ENCODE measurements around the gene USP37. TPM values are rescaled to one million over a fixed set of nuclear protein-coding genes. Genes with fewer than 3 reads are reported as not detected.

Gene USP37
- total RNA-seq, 4 donors from 2014 or later = 10.5 to 12.0 (median 11.4) TPM

DNA sequence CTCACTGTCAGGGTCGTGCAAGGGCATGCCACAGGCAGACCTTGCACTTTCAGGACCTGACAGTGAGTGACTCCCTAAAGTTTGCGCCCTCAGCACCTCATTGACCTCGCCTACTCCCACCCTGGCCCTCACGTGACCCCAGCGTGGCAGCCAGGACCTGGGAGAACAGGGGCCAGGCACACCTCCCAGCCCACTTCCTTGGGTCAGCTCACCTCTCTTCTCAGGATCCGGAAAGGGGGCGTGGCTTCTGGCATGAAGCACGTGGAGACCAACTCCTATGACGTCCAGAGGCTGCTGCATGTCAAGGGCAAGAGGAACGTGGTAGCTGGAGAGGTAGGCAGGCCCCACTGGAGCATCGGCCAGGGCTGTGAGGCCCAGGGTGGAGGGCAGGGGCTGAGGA, 140.4 kb downstream of the USP37 start:
- TF ChIP-seq, protein P1, sequence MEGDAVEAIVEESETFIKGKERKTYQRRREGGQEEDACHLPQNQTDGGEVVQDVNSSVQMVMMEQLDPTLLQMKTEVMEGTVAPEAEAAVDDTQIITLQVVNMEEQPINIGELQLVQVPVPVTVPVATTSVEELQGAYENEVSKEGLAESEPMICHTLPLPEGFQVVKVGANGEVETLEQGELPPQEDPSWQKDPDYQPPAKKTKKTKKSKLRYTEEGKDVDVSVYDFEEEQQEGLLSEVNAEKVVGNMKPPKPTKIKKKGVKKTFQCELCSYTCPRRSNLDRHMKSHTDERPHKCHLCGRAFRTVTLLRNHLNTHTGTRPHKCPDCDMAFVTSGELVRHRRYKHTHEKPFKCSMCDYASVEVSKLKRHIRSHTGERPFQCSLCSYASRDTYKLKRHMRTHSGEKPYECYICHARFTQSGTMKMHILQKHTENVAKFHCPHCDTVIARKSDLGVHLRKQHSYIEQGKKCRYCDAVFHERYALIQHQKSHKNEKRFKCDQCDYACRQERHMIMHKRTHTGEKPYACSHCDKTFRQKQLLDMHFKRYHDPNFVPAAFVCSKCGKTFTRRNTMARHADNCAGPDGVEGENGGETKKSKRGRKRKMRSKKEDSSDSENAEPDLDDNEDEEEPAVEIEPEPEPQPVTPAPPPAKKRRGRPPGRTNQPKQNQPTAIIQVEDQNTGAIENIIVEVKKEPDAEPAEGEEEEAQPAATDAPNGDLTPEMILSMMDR (IDR thresholded peaks at IDR 0.05) = no peak
- TF ChIP-seq POLR2A (IDR thresholded peaks at IDR 0.05) = no peak
- no peak for DNase-seq (ENCODE audit: low spot score in 2 of 2)
- intact Hi-C loops (cut with DNase I; ENCODE audit: low total_unique reads) = no loop called here
- WGBS, 2 donors = 72 to 76% methylated on average over 10 to 11 of the region's 11 CpGs
- no peak overlapping the region for H3K4me3 ChIP-seq (ENCODE audit: low read depth, poor library complexity, severe bottlenecking)

DNA sequence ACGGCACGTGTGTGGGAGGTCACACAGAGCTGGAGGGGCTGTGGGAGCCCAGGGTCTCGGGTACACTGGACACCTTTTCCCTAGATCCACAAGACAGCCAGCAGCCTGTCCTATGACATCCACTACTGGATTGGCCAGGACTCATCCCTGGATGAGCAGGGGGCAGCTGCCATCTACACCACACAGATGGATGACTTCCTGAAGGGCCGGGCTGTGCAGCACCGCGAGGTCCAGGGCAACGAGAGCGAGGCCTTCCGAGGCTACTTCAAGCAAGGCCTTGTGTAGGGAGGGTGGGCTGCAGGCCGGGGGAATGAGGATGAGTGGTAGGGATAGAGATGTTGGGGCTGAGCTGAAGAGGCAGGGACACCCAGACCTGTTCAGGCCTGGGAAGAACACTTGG, 142.6 kb downstream of the USP37 start:
- TF ChIP-seq, protein P1 (IDR thresholded peaks at IDR 0.05) = no peak
- no peak for TF ChIP-seq POLR2A (IDR thresholded peaks at IDR 0.05)
- 84 to 92% methylated on average over 10 of the region's 10 CpGs for WGBS, 2 donors
- no peak overlapping the region for H3K4me3 ChIP-seq (ENCODE audit: low read depth, poor library complexity, severe bottlenecking)
- DNase-seq (ENCODE audit: low spot score in 2 of 2) = no peak
- intact Hi-C loops (cut with DNase I; ENCODE audit: low total_unique reads) = no loop called here

DNA sequence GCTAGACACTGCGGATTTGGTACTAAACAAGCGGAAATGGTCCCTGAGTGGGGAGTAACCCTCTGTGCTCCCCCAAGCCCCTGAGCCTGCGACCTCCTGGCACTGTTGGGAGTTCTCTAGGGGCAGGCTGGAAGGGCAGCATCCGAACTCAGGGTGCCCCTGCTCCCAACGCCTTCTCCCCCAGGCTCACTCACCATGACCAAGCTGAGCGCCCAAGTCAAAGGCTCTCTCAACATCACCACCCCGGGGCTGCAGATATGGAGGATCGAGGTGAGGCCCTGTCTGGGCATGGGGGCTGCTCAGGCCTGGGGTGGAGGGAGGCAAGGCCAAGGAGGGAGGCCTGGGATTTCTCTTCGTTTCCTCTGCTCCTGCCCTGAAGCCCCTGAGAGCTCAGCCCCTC, 144.6 kb downstream of the USP37 start:
- intact Hi-C loops (cut with DNase I; ENCODE audit: low total_unique reads) = no loop called here
- no peak for DNase-seq (ENCODE audit: low spot score in 2 of 2)
- no peak overlapping the region for H3K4me3 ChIP-seq (ENCODE audit: low read depth, poor library complexity, severe bottlenecking)
- TF ChIP-seq, protein P1 (IDR thresholded peaks at IDR 0.05) = no peak
- no peak for TF ChIP-seq POLR2A (IDR thresholded peaks at IDR 0.05)
- WGBS, 2 donors = 91 to 93% methylated on average over 9 of the region's 9 CpGs

- intact Hi-C loops (cut with DNase I; ENCODE audit: low total_unique reads) = no loop called here
- H3K4me3 ChIP-seq (ENCODE audit: low read depth, poor library complexity, severe bottlenecking) = no peak overlapping the region
- DNase-seq (ENCODE audit: low spot score in 2 of 2) = no peak
- WGBS, 2 donors = 60 to 62% methylated on average over 9 of the region's 9 CpGs
- no peak for TF ChIP-seq POLR2A (IDR thresholded peaks at IDR 0.05)
Observed at GRCh38 chr2:218422403-218423086, 145.6 kb downstream of the USP37 start.

- intact Hi-C loops (cut with DNase I; ENCODE audit: low total_unique reads) = no loop called here
- no peak overlapping the region for H3K4me3 ChIP-seq (ENCODE audit: low read depth, poor library complexity, severe bottlenecking)
- WGBS, 2 donors = 81 to 90% methylated on average over 2 of the region's 2 CpGs
- no peak for DNase-seq (ENCODE audit: low spot score in 2 of 2)
- TF ChIP-seq, protein P1 (IDR thresholded peaks at IDR 0.05) = no peak
- no peak for TF ChIP-seq POLR2A (IDR thresholded peaks at IDR 0.05)
Observed at GRCh38 chr2:218421027-218421426, 147.1 kb downstream of the USP37 start.

DNA sequence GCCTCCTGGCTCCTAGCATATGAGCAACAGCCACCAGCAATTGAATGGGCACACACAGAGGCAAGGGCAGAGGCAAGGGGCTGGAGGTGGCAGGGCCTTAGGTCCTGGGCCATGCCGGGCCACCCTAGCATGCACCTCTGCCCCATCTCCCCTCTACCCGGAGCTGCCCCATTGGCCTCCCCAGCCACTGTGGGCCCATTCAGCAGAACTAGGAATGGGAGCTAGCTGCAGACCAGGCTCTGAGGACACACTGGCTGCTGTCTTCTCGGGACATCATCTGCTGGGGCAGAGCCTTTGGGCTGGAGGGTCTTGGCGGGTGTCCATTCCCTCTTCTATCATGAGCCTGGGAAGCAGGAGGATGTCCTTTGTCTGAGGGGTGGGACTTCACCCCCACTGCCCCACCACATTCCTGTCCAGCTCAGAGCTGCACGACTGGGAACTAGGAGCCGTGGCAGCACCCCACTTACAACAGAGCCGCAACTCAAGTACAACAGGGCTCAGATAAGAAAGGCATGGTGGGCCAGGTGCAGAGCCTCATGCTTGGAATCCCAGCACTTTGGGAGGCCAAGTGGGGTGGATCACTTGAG, 148.4 kb downstream of the USP37 start:
- no peak for DNase-seq (ENCODE audit: low spot score in 2 of 2)
- H3K4me3 ChIP-seq (ENCODE audit: low read depth, poor library complexity, severe bottlenecking) = no peak overlapping the region
- WGBS, 2 donors = 89 to 90% methylated on average over 6 of the region's 7 CpGs
- TF ChIP-seq, protein P1 (IDR thresholded peaks at IDR 0.05) = no peak
- TF ChIP-seq POLR2A (IDR thresholded peaks at IDR 0.05) = no peak
- intact Hi-C loops (cut with DNase I; ENCODE audit: low total_unique reads) = no loop called here

Measured in lower leg skin (tissue), 4 donors.